Fibroblast of villous mesenchyme (primary cell): ENCODE results near the gene ZFAND2B. TPM values are rescaled to one million over a fixed set of nuclear protein-coding genes. Genes with fewer than 3 reads are reported as not detected.

ENCODE experiments used
- DNase-seq: peaks from one replicate; pipeline ENCODE4 v3.0.0-alpha.2; 2010; ENCODE audit warnings: low read depth
- H3K4me3 ChIP-seq: 2 replicates; pipeline ENCODE4 v1.5.1; 2011; ENCODE audit warnings: low read depth, mild to moderate bottlenecking, low read length
- CTCF ChIP-seq: IDR thresholded peaks from 2 replicates; pipeline ENCODE4 v1.5.1; 2012; ENCODE audit warnings: low read depth, mild to moderate bottlenecking, low read length; ENCODE audit not compliant: insufficient read depth
- total RNA-seq: library from RNA; depleted of rRNA; stranded (reverse); fragments of >200 nt; gene quantifications from 2 replicates; pipeline ENCODE4 v1.2.3, GENCODE V29; 2012

Gene ZFAND2B
- total RNA-seq, 1 donor: 25.5 TPM

GRCh38 chr2:219218217-219218731, 11.7 kb downstream of the ZFAND2B start:
- TF ChIP-seq CTCF: no peak
- peak; percentile 75 for DNase-seq
- peak overlapping the region; percentile 61 for H3K4me3 ChIP-seq

DNA sequence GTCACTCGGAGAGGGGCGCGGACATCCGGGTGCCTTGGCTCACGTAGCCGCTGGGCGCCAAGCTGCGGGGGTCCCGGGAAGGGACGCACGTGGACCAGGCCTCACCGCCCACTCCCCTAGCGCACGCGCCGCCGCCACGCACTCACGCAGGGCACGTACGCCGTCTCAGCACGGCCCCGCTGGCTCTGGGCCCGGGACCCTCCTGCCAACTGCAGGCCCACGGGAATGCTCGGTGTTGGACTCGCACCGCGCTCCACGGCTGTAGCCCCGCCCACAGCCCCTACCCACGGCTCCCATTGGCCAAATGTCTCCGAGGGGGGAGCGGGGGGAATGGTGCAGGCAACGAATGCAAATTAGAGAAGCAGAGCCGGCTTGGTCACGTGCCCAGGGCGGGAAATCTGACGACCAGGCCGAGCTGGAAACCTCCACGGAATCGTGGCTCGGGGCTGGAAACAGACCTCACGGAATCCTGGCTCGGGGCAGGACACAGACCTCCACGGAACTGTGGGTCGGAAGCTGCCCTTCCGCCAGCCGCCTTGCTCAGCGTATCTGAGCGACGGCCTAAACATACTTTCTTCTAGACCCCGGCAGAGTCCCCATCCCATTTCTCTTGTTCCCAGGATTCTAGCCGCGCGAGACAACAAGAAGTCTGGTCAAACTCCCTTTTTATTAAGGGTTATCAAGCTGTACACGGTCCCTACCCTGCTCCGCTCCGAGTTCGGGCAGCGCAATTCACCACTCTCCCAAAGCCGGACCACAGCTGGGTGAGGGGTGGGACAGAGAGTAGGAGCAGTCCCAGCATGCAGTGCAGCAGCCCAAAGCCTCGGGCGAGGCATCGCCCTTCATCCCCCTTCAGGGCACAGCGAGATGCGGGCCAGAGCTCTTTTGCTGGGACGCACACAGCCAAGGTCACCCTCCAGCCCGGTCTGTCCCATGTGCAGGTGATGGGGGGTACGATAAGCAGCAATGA, 12.4 kb downstream of the ZFAND2B start, which contains the start of gene ABCB6:
Gene ABCB6 (minus strand): TSS at position 227 of the 970 bp plus-strand sequence. CDS start 285 bp downstream, outside the sequence.
- DNase-seq: peak; percentile 92

GRCh38 chr2:219219784-219220532, 13.4 kb downstream of the ZFAND2B start:
- no peak overlapping the region for H3K4me3 ChIP-seq
- TF ChIP-seq CTCF: no peak
- no peak for DNase-seq

More for the DNA sequence above, 12.4 kb downstream of the ZFAND2B start, which contains the start of gene ABCB6:
- no peak for TF ChIP-seq CTCF
- H3K4me3 ChIP-seq: peak within 1 kb of the TSS; percentile 61

DNA sequence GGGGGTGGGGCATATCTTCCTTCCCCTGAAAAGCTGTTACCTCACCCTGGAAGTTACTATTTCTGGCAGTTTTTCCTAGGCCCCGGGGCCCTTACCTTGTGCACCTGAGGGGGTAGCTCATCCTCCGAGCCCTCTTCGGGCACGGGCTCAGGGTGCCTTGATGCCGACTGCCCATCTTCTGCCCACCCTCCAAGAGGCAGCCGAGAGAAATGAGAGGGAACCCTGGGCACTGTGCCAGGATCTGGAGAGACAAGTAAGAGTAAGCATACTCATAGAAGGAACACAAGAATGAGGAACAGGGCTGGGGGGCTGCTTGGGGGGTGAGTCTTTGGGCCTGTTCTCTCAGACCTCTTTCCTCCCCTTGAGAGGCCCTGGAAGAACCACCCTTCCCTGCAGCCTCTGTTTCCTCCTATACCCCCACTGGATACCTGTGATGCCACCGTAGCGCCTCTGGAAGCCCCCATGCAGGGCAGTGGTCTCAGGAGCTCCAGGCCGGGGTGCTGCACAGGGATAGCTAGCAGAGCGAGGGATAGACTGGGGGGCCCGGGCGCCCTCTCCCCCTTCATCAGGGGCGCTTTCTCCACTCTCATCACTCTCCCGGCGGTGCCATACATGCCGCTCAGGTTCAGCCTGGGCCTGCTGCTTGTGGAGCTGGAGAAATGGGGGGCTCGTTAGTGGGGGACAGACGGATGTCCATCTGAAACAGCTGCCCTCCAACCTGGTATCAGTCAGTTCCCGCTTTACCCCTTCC, 14.2 kb downstream of the ZFAND2B start:
- TF ChIP-seq CTCF: no peak
- H3K4me3 ChIP-seq: no peak overlapping the region
- DNase-seq: no peak

GRCh38 chr2:219221957-219222518, 15.5 kb downstream of the ZFAND2B start:
- TF ChIP-seq CTCF: no peak
- DNase-seq: no peak
- H3K4me3 ChIP-seq: no peak overlapping the region
